Measurements from ENCODE around the gene EIPR1.

Gene EIPR1

GRCh38 chr2:3193443-3194330 lies 183.9 kb downstream of the EIPR1 start:
- Histone ChIP-seq H3K4me3 (ENCODE audit: low read depth, low read length) (no peak overlapping the region), H3K27me3 (ENCODE audit: insufficient read depth, low read depth, severe bottlenecking) (no peaks in the 10 kb centered on the region), H3K9me3 (ENCODE audit: severe bottlenecking) (no peaks in the 10 kb centered on the region), H3K36me3 (peaks cover 41% of the 10 kb centered on the region), H3K27ac (peak overlapping the region; percentile 5; the same call in 1 of the 2 replicates)
- TF ChIP-seq CTCF (IDR thresholded peaks at IDR 0.05; ENCODE audit: low read depth, low read length) = no peak
- peak; percentile 63 for DNase-seq

- Histone ChIP-seq H3K9me3 (ENCODE audit: severe bottlenecking) (no peaks in the 10 kb centered on the region), H3K4me3 (ENCODE audit: low read depth, low read length) (no peak overlapping the region), H3K27ac (no peak overlapping the region), H3K27me3 (ENCODE audit: insufficient read depth, low read depth, severe bottlenecking) (no peaks in the 10 kb centered on the region), H3K36me3 (peaks cover 47% of the 10 kb centered on the region)
- no peak for TF ChIP-seq CTCF (IDR thresholded peaks at IDR 0.05; ENCODE audit: low read depth, low read length)
- no peak for DNase-seq
These were observed 184.7 kb downstream of the EIPR1 start for GRCh38 chr2:3192920-3193319.

- peaks cover 47% of the 10 kb centered on the region for H3K36me3 ChIP-seq
- no peak overlapping the region for H3K4me3 ChIP-seq (ENCODE audit: low read depth, low read length)
These were observed 185.3 kb downstream of the EIPR1 start for GRCh38 chr2:3192281-3192818.

GRCh38 chr2:3189961-3190360 lies 187.7 kb downstream of the EIPR1 start:
- TF ChIP-seq CTCF (IDR thresholded peaks at IDR 0.05; ENCODE audit: low read depth, low read length) = no peak

More at GRCh38 chr2:3192281-3192818, 185.3 kb downstream of the EIPR1 start:
- DNase-seq = no peak
- TF ChIP-seq CTCF (IDR thresholded peaks at IDR 0.05; ENCODE audit: low read depth, low read length) = no peak
- H3K9me3 ChIP-seq (ENCODE audit: severe bottlenecking) = no peaks in the 10 kb centered on the region
- no peaks in the 10 kb centered on the region for H3K27me3 ChIP-seq (ENCODE audit: insufficient read depth, low read depth, severe bottlenecking)
- no peak overlapping the region for H3K27ac ChIP-seq

GRCh38 chr2:3189076-3189591 lies 188.5 kb downstream of the EIPR1 start:
- no peak for TF ChIP-seq CTCF (IDR thresholded peaks at IDR 0.05; ENCODE audit: low read depth, low read length)
- DNase-seq = no peak
- no peak overlapping the region for H3K27ac ChIP-seq
- no peaks in the 10 kb centered on the region for H3K27me3 ChIP-seq (ENCODE audit: insufficient read depth, low read depth, severe bottlenecking)
- no peaks in the 10 kb centered on the region for H3K9me3 ChIP-seq (ENCODE audit: severe bottlenecking)
- H3K4me3 ChIP-seq (ENCODE audit: low read depth, low read length) = no peak overlapping the region
- H3K36me3 ChIP-seq = peaks cover 42% of the 10 kb centered on the region

More at GRCh38 chr2:3189961-3190360, 187.7 kb downstream of the EIPR1 start:
- Histone ChIP-seq H3K27ac (no peak overlapping the region), H3K4me3 (ENCODE audit: low read depth, low read length) (no peak overlapping the region), H3K36me3 (peaks cover 45% of the 10 kb centered on the region), H3K9me3 (ENCODE audit: severe bottlenecking) (no peaks in the 10 kb centered on the region), H3K27me3 (ENCODE audit: insufficient read depth, low read depth, severe bottlenecking) (no peaks in the 10 kb centered on the region)
- no peak for DNase-seq

Data from WERI-Rb-1 (cell line).